ENCODE data around the gene KCNK5.

The KCNK5 gene, protein sequence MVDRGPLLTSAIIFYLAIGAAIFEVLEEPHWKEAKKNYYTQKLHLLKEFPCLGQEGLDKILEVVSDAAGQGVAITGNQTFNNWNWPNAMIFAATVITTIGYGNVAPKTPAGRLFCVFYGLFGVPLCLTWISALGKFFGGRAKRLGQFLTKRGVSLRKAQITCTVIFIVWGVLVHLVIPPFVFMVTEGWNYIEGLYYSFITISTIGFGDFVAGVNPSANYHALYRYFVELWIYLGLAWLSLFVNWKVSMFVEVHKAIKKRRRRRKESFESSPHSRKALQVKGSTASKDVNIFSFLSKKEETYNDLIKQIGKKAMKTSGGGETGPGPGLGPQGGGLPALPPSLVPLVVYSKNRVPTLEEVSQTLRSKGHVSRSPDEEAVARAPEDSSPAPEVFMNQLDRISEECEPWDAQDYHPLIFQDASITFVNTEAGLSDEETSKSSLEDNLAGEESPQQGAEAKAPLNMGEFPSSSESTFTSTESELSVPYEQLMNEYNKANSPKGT

DNA sequence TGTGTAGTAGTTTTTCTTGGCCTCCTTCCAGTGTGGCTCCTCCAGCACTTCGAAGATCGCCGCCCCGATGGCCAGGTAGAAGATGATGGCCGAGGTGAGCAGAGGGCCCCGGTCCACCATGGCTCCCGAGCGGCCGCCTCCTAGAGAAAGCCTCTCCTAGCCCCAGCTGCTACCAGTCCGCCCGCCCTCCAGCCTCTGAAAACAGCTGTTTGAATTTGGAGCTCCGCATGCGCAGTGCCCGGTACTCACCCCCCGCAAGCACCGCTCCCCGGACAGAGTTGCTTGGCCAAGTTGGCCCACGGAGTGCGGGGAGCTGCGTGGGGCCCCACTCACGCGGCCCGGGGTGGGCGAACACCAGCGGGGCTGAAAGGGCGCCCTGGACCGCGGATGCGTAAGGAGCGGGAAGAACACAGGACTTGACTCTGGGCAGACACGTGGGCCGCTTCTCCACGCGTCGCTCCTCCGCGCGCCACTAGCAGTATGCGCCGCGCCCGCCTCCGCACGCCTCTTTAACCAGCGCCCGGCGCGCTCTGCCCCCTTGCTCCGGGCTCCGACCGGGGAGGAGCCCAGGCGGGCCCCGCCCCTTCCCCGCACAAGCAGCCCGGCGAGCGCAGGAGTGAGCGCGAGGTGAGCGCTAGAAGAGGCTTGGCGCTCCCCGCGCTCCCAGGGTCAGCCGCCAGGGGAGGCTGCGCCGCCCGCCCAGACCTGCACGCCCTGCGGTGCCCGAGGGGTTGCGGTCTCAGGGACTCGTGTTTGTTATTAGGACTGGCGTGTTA lies at the start of gene KCNK5:
Gene KCNK5, minus strand, starts transcription at position 484 of the 776 bp plus-strand sequence. Its CDS starts 364 bp downstream, at position 120.
- no peak for FAIRE-seq

DNA sequence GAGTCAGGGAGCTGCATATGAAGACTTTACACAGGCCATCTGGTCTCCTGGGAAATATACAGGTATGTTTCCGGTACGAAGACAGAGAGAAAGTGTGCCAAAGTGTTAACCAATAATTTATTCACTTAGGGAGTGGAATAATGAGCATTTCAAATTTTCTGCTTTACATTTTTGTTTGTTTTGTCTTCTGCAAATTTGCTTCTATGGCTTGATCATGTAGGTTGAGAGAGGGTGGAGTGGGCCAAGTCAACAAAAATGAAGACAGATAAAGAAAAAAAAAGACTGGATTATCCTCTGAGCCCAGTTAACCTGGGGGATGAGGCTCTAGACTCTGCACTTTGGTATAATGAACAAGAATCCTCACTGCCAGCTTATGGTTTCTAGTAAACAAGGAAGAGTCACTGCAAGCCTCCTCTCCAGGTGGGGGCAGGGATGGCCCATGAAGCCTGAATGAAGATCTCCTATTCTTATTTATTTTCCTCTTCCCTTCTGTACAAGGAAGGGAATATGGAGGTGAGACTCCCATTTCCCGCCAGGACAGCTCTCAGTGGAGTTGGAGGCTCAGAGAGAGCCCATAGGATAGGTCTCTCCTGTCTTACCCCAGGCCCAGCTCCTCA lies 47.2 kb upstream of the KCNK5 start:
- FAIRE-seq: no peak

DNA sequence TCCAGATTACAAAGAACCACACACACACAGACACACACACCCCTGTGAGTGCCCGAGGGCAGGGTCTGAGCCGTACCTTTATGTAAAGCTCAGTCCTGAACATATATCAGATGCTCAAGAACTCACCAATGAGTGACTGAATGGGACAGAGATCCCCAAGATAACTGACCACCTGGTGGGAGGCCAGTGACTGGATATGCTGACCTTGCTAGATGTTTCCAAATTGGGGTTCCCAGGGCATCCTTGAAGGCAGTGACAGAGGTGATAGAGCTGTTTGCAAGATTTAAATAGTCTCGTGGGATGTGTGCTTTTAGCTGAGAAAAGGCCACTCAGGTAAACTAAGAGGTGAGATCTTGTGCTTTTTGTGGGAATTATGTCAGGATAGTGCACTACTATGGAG lies 45.6 kb upstream of the KCNK5 start:
- FAIRE-seq: no peak

DNA sequence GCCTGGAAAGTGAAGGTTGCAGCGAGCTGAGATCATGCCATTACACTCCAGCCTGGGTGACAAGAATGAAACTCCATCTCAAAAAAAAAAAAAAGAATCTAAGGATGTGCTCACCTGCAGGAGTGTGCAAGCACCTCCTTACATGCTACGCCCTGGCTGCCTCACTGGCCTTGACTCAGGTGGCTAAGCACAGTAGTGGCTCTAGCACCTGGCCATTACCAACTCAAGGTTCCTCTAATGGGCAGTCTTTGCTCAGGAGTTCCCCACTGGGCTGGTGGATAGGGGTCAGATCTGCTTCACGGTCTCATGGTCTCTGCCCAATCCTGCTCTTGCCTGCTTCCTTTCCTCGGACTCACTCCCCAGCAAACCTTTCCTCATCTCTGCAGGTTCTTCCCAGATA lies 45.2 kb upstream of the KCNK5 start:
- FAIRE-seq: no peak

DNA sequence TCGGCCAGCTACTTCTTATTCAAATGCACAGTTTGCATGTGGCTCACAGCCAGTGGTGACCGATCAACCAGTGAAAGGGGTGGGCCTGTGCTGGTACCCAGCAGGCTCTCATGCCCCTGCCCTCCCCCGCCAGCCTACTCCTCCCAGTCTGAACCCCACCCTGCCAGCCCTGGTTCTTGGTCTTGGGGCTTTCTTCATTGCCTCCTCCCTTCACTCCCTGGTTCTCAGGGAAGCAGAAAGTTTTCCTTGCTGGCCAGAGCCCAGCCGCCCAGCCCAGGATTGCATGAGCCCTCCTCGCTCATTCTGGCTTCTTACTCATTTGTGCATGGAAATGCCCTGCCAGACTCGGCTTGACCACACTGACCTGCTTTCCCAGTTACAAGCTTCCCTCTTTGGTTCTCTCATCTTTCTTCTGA lies 44.1 kb upstream of the KCNK5 start:
- no peak for FAIRE-seq

DNA sequence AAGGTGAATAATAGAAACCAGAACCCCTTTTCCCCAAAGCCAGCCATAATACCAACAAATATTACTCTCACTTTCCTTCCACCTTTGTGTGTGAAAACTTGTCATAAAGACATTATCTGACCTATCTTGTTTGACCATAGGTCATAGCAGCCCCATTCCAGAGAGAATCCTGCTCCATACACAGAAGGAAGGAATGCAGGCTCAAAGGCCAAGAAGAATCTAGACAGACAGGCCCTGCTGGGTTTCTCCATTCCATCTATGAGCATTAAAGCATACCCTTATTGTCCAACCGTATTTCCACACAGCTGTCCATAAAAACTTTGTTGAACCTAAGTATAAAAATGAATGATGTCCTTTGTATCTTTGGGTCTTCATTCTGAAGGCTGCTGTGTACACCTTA lies 40.7 kb upstream of the KCNK5 start:
- FAIRE-seq: no peak

DNA sequence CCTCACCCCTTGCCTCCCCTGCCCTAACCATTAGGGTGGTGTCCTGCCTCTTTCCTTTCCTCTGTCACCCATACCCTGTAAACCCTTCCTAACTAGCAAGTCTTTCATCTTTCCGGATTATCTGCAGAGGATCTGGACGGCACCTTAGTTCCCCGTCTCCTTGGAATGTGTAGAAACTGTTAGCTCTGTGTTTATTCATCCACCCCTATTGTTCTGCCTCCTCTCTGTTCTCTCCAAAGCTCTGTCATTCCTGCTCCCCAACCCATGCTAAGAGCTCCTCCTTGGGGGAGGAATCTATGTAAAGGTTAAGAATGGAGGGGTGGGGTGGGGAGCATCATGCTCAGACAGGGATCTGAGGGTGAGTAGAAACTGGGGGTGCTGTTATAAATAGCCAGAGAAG lies 39.4 kb upstream of the KCNK5 start:
- FAIRE-seq: no peak

DNA sequence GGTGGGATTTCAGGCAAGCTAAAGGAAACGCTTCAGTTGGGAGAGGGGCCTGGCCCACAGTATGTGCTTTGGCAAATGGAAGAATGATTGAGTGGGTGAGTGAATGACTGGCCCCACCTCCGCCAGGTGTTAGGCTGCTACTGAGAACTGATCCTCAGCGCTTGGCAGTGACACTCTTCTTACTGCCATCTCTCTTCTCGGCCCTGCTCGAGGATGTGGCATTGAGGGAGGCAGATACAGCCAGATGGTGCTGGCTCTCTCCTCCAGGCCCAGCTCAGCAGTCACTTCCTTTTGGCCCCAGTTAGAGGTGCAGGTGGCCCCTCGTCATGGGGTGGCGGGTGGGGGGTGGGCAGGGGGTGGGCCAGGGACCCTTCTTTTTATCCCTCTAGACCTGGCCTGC lies 38.9 kb upstream of the KCNK5 start:
- FAIRE-seq: no peak

DNA sequence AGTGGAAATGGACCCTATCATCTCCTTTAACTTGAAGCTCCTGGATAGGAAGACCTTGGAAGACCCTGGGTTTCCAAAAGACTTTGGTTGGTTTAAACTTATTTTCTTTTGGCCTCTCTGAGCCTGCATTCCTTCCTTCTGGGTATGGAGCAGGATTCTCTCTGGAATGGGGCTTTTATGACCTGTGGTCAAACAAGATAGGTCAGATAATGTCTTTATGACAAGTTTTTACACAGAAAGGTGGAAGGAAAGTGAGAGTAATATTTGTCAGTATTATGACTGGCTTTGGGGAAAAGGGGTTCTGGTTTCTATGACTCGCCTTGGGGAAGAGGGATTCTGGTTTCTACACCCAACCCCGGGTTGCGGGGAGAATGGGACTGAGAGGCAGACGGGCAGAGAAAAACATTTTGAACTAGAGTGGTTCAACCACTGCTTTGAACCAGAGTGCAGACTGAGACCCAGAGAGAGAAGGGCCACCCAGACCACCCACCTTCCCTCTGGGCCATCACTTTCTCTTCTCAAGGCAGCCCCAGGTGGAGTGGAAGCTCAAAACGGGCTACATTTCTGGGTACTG lies 37.6 kb upstream of the KCNK5 start:
- no peak for FAIRE-seq

DNA sequence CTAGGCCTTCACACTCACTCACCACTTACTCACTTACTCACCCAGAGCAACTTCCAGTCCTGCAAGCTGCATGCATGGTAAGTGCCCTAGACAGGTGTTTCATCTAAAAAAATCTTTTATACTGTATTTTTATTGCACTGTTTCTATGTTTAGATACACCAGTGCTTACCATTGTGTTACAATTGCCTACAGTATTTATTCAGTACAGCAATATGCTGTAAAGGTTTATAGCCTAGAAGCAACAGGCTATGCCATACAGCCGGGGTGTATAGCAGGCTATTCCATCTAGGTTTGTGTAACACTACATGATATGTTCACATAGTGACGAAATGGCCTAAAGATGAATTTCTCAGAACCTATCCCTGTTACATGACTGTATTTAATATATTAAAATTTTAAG lies 37.1 kb upstream of the KCNK5 start:
- FAIRE-seq: no peak

DNA sequence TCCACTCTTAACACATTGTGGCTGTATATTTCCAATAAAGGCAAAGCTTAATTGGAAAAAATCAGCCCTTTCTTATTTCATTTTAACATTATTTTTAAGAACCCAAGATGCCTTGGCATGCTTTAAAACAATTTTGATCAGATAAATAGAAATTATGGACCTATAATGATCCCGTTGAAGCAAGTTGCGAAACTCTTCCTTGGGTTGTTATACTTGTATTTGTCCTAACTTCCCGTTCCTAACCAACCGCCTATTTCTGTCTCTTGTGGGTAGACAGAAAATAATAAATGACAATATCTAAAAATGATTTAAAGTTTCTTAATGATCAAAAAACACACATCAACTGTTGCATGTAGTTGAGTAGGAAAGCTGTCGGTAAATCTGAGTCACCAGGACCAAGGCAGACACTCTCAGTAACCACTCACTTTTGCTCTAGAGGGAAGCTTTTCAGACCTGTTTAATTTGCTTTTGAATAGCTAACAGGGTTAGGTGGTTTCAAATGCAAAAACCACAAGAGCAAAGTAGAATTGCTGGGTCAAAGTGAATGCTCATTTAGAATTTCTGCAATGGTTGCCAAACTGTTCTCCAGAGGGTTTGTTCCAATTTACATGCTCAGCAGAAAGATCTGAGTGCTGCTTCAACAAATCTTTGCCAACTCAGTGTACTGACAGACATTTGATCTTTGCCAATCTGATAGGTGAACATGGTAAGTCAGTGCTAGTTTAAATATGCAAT lies 34.2 kb upstream of the KCNK5 start:
- FAIRE-seq: no peak

DNA sequence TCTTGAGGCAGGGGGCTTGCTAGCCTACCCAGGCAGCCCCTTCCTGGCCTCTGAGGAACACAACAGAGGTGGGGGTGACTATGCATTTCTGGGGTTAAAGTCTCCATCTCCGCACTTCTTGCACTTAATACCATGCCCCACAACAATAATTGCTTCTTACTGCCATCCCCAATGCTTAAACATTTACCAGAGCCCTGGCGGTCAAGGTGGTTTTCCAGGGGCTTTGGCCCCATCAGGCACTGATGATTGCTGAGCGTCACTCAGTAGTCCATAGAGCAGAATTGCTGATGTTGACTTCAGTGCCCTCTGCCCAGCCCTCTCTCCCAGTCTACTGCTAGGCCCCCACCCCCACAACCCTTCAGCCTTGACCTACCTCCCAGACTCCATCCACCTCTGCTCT lies 32.5 kb upstream of the KCNK5 start:
- FAIRE-seq: no peak

DNA sequence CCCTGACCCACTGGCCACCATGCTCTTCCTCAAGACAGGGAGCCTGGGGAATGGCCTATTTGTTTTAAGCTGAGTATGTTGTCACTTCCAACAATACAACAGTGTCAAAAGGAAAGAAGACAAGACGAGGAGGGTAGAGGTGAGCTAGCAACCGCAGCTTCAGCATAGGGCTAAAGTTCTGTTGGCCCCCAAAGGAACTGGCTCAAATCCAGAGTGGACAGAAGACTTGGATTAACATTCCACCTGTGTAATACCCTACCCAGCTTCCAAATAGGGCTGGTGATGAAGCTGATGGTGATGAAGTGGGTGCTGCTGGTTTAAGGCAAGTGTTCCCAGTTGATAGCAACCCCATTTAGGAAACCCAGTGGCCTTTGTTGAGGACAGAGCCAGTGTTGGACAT lies 31.7 kb upstream of the KCNK5 start:
- FAIRE-seq: no peak

DNA sequence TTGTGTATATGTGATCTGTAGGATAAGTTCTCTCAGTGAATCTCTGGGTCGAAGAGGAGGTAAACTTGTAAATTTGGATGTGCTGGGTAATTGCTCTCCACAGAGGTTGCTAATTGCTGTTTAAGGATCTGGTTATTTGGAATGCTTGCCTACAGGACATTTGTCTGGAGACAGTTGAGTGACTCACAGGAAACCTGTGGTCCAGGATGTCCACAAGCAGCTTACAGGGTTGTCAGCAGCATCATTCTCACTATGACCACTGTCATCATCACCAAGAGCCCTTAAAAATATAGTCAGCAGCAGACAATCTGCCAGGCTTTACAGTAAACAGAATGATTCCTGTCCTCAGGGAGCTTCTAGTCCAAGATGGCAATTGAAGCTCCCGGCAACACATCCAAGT lies 31.2 kb upstream of the KCNK5 start:
- FAIRE-seq: no peak

DNA sequence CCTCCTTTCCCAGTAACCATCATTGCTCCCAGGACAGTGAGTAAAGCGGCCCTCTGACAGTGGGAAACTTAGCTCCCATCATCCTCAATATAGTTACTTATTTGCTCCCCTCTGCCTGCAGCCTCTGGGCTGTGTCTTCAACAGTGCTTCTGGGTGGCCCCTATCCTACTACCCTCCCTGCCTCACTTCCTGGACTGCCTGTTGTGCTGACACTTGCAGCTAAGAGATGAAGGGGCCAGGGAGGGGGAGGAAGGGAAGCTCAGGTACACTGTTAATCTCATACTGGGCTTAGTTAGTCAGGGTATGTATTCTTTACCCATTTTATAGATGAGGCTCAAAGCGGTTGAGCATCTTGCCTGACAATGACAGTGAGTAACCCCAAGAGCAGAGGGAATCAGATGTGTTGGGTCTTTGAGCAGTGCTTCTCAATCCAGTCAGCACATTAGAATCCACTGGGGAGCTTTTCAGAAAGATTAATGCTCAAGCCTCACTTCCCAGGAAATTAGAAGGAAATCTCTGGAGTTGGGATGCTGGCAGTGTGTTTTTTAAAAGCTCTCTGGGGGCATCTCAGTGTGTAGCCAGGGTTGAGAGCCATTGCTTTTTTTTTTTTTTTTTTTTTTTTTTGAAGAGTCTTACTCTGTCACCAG lies 27.1 kb upstream of the KCNK5 start:
- no peak for FAIRE-seq

DNA sequence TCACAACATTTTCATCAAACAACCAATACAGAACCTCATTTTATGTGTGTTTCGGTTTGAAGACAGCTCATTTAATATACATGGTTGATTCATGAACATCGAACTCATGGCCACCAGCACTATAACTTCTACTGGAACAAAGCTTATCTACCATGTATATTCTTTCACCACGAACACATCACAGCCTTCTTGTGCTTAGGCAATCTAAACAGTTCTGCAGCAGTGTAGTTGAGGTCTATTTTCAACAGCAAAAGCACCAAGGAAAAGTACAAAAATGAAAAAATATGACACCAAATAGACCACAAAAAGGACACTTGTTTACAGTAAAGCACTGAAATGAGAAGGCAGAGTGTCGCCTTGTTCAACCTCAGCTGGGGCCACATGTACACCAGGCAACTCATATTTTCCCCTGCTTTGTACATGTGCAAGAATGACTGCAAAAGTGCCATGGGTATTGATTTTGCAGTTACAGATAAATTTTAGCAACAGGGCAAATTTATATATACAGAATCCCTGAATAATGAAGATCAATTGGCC lies 25.8 kb upstream of the KCNK5 start:
- FAIRE-seq: no peak

DNA sequence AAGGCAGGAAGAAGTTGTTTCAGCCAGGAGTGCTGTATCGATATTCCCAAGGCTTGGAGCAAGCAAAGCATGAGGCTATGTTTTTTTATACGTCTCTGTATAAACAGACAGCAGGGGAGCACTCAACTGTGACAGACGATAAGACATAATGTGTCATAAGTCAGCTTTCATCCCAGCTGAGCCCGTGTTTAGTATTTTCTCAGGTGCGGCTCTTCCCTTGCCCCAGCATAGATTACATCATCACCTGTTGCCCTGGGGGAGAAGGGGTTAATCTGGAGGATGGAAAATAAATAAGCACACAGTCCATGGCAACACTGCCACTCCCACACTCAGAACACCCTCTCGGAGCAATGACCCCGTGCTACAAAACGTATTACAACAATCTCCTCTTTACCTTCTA lies 22.1 kb upstream of the KCNK5 start:
- no peak for FAIRE-seq

DNA sequence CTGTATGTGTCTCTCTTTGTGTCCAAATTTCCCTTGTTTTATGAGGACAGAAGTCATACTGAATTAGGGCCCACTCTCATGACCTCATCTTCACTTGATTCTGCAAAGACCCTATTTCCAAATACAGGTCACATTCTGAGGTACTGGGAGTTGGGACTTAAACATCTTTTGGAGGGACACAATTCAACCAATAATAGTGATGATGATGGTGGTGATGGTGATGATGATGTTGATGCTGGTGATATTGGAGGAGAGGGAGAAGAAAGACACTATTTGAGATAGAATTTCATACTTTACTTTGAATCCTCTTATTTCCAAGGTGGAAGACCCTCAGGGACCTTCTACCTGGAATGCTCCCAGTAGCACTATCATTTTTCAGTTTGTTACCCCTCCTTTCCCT lies 21.2 kb upstream of the KCNK5 start:
- no peak for FAIRE-seq

DNA sequence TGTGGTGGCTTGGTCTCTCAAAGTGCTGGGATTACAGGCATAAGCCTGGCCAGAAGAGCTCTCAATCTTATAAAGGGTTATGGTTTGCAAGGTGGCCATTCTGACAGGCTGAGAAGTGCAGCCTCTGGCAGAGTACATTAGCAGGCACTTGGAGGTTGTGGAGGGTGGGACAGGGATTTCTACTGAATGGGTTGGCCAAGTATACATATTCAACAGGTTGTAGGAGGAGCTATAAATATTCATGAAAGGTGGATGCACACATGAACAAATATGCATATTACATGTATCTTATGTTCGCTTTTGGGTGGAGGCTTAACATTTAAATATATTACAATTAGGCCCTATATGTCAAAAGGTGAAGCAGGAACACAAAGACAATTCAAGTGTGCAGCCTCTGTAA lies 20.0 kb upstream of the KCNK5 start:
- no peak for FAIRE-seq

DNA sequence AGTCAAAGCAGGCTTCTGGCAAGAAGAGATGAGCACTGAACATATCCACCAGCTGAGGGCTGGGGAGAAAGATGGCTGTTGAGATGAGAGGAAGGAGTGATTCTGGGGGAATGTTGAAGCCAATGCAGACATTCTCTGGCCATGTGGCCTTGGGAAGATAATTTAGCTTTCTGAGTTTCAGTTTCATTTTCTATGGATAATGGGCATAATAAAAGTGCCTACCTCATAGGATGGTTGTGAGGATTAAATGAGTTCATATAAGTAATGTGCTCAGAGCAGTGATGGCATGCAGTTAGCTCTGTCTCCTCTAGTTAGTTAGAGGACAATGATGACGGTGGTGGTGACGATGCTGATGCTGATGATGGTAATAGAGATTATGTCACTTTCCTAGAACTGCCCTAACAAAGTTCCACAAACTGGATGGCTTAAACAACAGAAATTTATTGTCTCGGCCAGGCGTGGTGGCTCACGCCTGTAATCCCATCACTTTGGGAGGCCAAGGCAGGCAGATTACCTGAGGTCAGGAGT lies 18.5 kb upstream of the KCNK5 start:
- no peak for FAIRE-seq

DNA sequence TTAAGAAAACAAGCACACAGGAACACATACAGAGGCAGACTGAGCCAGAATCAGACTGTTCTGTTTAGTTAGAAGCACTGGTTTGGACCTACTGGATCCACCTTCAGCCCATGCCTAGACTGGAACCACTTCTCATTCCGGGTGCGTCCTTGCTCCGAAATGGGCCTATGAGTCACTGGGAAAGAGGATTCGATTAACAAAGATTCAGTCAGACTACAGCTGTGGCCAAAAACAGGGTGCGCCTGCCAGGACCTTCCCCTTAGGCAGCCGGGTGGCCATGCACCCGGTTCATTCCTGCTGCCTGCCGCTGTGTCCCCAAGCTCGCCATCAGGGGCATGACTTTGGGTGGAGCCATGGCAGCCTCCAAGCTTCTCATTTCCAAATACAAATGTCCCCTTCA lies 14.5 kb upstream of the KCNK5 start:
- no peak for FAIRE-seq

All from TTC549 (cell line).